Effector memory CD4-positive, alpha-beta T cell (primary cell): ENCODE data around the gene WDHD1.
"Not testable (repeated sequence)": the region's sequence is repeated elsewhere in the genome, so short reads cannot be mapped to it uniquely, and the experiment has no call there.

ENCODE experiments used
- DNase-seq, 3 donors: peaks; one replicate each; pipeline ENCODE4 v3.0.0-alpha.2; 2020
- H3K27ac ChIP-seq: 2 replicates; pipeline ENCODE4 v1.7.0; 2013; ENCODE audit warnings: mild to moderate bottlenecking, low read length, moderate library complexity; ENCODE audit not compliant: insufficient read depth, poor library complexity, severe bottlenecking
- H3K27me3 ChIP-seq: replicated peaks from 2 replicates; pipeline ENCODE4 v1.7.0; 2013; ENCODE audit warnings: mild to moderate bottlenecking, low read length; ENCODE audit not compliant: insufficient read depth, control insufficient read depth, poor library complexity, severe bottlenecking
- H3K36me3 ChIP-seq: 2 replicates; pipeline ENCODE4 v1.7.0; 2013; ENCODE audit warnings: mild to moderate bottlenecking, low read length, moderate library complexity; ENCODE audit not compliant: control insufficient read depth, insufficient read depth
- H3K4me1 ChIP-seq: 2 replicates; pipeline ENCODE4 v1.7.0; 2013; ENCODE audit warnings: low read length, mild to moderate bottlenecking; ENCODE audit not compliant: control insufficient read depth, insufficient read depth, poor library complexity, severe bottlenecking
- H3K4me3 ChIP-seq: 2 replicates; pipeline ENCODE4 v1.7.0; 2013; ENCODE audit warnings: low read length, low read depth, mild to moderate bottlenecking; ENCODE audit not compliant: insufficient read depth, poor library complexity, severe bottlenecking
- H3K9me3 ChIP-seq: 2 replicates; pipeline ENCODE4 v1.7.0; 2013; ENCODE audit warnings: mild to moderate bottlenecking, low read length, moderate library complexity; ENCODE audit not compliant: control insufficient read depth
- total RNA-seq, 3 donors: gene quantifications; one replicate each; lab custom pipeline; 2026; lab: John Stamatoyannopoulos, UW

WDHD1 gene
- 3.8 to 5.7 (median 5.2) reads per million in 3 donors for total RNA-seq

DNA sequence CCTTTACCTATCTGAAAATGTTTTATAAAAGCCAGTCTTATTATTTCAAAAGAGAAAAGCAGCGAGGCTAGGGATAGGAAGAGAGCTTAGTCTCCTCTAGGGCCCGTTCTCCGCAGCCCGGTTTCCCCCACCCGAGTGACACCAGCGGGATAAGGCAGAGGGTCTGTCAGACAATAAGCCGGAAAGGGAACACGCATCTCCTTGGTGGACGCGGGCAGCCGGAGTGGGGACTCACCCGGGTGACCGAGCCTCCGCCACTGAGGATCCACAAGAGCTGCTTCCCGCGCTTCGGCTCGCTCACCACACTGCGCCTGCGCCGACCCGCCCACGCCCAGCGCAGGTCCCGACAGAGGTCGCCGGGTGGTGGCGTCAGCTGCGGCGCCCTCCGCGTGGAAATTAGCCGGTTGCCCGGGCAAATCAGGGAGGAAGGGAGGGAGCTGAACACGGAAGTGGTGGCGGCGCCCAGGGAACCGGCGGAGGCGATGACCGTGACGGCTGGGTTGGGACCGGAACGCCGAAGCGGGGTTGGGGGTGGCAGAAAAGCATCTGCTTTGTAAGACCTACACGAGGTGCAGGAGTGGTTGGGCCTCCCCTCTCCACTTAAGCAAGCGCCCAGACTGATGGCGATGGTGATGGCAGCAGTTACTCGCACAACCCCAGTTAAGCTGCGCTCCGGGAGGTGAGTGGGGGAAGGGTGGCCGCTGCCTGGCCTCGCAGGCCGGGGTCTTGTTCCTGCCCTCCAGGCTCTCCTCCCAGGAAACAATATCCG lies at the start of gene WDHD1, which contains the start of gene SOCS4:
Gene WDHD1 (minus strand): TSS at position 307 of the 769 bp plus-strand sequence. CDS start 312 bp downstream, outside the sequence.
Gene SOCS4 (plus strand): TSS at position 444 of the 769 bp plus-strand sequence. CDS start 15,806 bp downstream, outside the sequence.
- no peaks in the 10 kb centered on the region for H3K9me3 ChIP-seq
- DNase-seq, result peak; percentile 93 to 95 (median 95)
- H3K4me3 ChIP-seq, result peak within 1 kb of the TSS; percentile 78
- no peaks in the 10 kb centered on the region for H3K27me3 ChIP-seq
- no peaks in the 10 kb centered on the region for H3K36me3 ChIP-seq
- H3K27ac ChIP-seq, result peak within 1 kb of the TSS; percentile 83
- H3K4me1 ChIP-seq, result peaks cover 8% of the 10 kb centered on the region

DNA sequence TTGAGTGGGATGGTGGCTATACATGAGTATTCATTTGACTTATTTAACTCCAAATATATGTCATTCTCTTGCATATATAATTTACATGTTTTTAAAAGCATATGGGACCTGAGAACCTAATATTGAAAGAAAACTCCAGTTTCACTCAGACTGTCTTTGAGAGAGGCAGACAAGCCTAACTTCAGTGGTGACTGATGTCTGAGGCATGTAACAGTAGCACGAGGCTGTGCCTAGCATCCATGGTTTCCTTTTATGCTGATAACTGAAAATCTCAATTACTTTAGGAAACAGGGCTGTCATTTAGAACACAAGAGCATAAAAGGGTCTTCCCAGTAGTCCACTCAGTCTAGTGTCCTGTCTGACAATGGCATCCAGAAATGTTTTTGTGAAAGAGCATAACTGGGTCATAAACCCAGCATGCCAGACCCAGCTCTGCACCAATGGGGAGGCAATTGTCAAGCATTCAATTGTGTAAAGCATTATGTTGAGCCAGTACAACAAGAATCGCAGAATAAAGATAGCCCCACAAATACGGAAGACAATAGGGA lies 48.8 kb upstream of the WDHD1 start:
- no peak for DNase-seq
- H3K36me3 ChIP-seq, result no peaks in the 10 kb centered on the region
- H3K27ac ChIP-seq, result no peak overlapping the region
- no peak overlapping the region for H3K4me3 ChIP-seq
- H3K27me3 ChIP-seq, result no peaks in the 10 kb centered on the region
- H3K9me3 ChIP-seq, result no peaks in the 10 kb centered on the region
- peaks cover 5% of the 10 kb centered on the region for H3K4me1 ChIP-seq

- Histone ChIP-seq H3K4me3 (peak overlapping the region; percentile 30), H3K4me1 (peaks cover 5% of the 10 kb centered on the region), H3K27ac (no peak overlapping the region), H3K27me3 (no peaks in the 10 kb centered on the region), H3K36me3 (no peaks in the 10 kb centered on the region), H3K9me3 (no peaks in the 10 kb centered on the region)
- DNase-seq, result no peak
These were observed 47.8 kb upstream of the WDHD1 start for GRCh38 chr14:55074662-55075061.

- Histone ChIP-seq H3K4me1 (peaks cover 5% of the 10 kb centered on the region), H3K9me3 (no peaks in the 10 kb centered on the region), H3K36me3 (no peaks in the 10 kb centered on the region), H3K27ac (no peak overlapping the region), H3K27me3 (no peaks in the 10 kb centered on the region), H3K4me3 (no peak overlapping the region)
- DNase-seq, result no peak
These were observed 47.0 kb upstream of the WDHD1 start for GRCh38 chr14:55073856-55074255.

- Histone ChIP-seq H3K9me3 (no peaks in the 10 kb centered on the region), H3K4me3 (peak overlapping the region; percentile 17), H3K36me3 (no peaks in the 10 kb centered on the region), H3K27ac (peak overlapping the region; percentile 20), H3K4me1 (peaks cover 5% of the 10 kb centered on the region), H3K27me3 (no peaks in the 10 kb centered on the region)
- DNase-seq, result no peak
These were observed 45.2 kb upstream of the WDHD1 start for GRCh38 chr14:55071870-55072640.

DNA sequence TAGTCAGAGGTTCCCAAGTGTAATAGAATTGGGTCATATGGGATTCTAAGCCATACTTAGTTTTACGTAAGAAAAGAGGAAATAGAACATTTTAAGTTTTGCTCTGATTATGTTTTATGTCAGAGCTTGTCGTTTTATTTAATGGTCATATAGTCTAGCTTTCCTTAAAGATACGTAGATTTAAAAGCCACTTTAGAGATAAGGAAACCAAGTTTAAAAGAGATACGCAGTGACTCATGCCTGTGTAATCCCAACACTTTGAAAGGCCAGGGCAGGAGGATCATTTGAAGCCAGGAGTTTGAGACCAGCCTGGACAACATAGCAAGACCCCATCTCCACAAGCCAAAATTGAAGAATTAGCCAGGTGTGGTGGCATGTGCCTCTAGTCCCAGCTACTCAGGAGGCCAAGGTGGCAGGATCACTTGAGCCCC lies 44.1 kb upstream of the WDHD1 start:
- Histone ChIP-seq H3K4me1 (peaks cover 5% of the 10 kb centered on the region), H3K27ac (no peak overlapping the region), H3K9me3 (no peaks in the 10 kb centered on the region), H3K36me3 (no peaks in the 10 kb centered on the region), H3K4me3 (no peak overlapping the region), H3K27me3 (no peaks in the 10 kb centered on the region)
- no peak for DNase-seq

DNA sequence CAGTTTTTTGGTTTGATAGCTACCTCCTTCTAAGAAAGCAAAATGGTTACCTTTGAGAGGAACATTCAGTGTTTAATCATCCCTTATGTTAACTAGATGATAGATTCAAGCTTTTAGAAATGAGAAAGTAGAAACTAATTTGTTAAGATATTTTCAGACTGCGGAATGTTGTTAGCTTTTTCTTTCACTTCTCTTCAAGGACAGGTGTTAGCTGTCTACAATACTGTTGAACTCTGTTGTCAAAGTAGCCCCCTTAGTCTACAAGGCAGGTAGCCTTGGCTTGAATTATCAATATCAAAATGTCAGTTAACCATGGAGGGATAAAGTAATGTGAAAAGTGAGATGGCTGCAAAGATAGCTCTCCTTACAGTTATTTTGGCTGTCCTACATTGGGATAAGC lies 39.3 kb upstream of the WDHD1 start:
- Histone ChIP-seq H3K4me1 (no peaks in the 10 kb centered on the region), H3K9me3 (no peaks in the 10 kb centered on the region), H3K4me3 (no peak overlapping the region), H3K27me3 (no peaks in the 10 kb centered on the region), H3K27ac (no peak overlapping the region), H3K36me3 (peaks cover 30% of the 10 kb centered on the region)
- DNase-seq, result no peak

GRCh38 chr14:55065411-55065810 lies 38.5 kb upstream of the WDHD1 start:
- DNase-seq, result no peak
- Histone ChIP-seq H3K4me3 (no peak overlapping the region), H3K4me1 (no peaks in the 10 kb centered on the region), H3K27ac (no peak overlapping the region), H3K27me3 (no peaks in the 10 kb centered on the region), H3K36me3 (peaks cover 30% of the 10 kb centered on the region), H3K9me3 (no peaks in the 10 kb centered on the region)

DNA sequence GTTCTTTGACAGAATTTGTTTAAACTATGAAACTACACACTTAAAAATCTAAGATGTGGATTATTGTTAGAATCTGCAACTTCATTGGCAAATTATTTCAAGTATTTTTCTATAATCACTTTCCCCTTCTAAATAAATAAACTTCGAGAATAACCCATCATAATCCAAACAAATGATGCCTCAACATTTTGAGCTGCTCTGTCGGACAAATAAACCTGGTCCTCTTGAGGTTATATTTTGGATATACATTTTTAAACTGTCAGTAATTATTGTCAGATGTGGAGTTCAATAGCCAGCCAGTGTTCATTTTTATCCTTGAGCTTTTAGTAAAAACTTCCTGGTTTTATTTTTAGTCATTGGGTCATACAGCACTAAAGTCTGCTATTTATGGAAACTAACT lies 38.0 kb upstream of the WDHD1 start:
- not testable (repeated sequence) for H3K4me3 ChIP-seq, H3K9me3 ChIP-seq, H3K27ac ChIP-seq, H3K4me1 ChIP-seq, H3K27me3 ChIP-seq, DNase-seq
- H3K36me3 ChIP-seq, result peaks cover 30% of the 10 kb centered on the region
